ENCODE results near the gene FAM72B. TPM values are rescaled to one million over a fixed set of nuclear protein-coding genes. Genes with fewer than 3 reads are reported as not detected.
"Not testable (repeated sequence)": the region's sequence is repeated elsewhere in the genome, so short reads cannot be mapped to it uniquely, and the experiment has no call there.

Gene FAM72B
- total RNA-seq, 1 donor from 2014 or later, result 1.7 TPM

GRCh38 chr1:121214544-121215156 lies 30.5 kb upstream of the FAM72B start:
- H3K9me3 Mint-ChIP-seq (ENCODE audit: unreplicated experiment); H3K36me3 Mint-ChIP-seq (ENCODE audit: unreplicated experiment); DNase-seq (ENCODE audit: extremely low spot score, unreplicated experiment); H3K4me3 Mint-ChIP-seq (ENCODE audit: unreplicated experiment); H3K4me1 Mint-ChIP-seq (ENCODE audit: unreplicated experiment); H3K27ac Mint-ChIP-seq (ENCODE audit: unreplicated experiment); H3K27me3 Mint-ChIP-seq (ENCODE audit: unreplicated experiment): not testable (repeated sequence)

- H3K9me3 Mint-ChIP-seq (ENCODE audit: unreplicated experiment); DNase-seq (ENCODE audit: extremely low spot score, unreplicated experiment); H3K27me3 Mint-ChIP-seq (ENCODE audit: unreplicated experiment); H3K4me1 Mint-ChIP-seq (ENCODE audit: unreplicated experiment); H3K4me3 Mint-ChIP-seq (ENCODE audit: unreplicated experiment); H3K27ac Mint-ChIP-seq (ENCODE audit: unreplicated experiment); H3K36me3 Mint-ChIP-seq (ENCODE audit: unreplicated experiment): not testable (repeated sequence)
These were observed 29.4 kb upstream of the FAM72B start for GRCh38 chr1:121213491-121213890.

- H3K27ac Mint-ChIP-seq (ENCODE audit: unreplicated experiment); H3K9me3 Mint-ChIP-seq (ENCODE audit: unreplicated experiment); H3K27me3 Mint-ChIP-seq (ENCODE audit: unreplicated experiment); DNase-seq (ENCODE audit: extremely low spot score, unreplicated experiment); H3K4me1 Mint-ChIP-seq (ENCODE audit: unreplicated experiment); H3K36me3 Mint-ChIP-seq (ENCODE audit: unreplicated experiment); H3K4me3 Mint-ChIP-seq (ENCODE audit: unreplicated experiment): not testable (repeated sequence)
These were observed 26.6 kb upstream of the FAM72B start for GRCh38 chr1:121210778-121211177.

- not testable (repeated sequence) for H3K27ac Mint-ChIP-seq (ENCODE audit: unreplicated experiment); H3K9me3 Mint-ChIP-seq (ENCODE audit: unreplicated experiment); H3K27me3 Mint-ChIP-seq (ENCODE audit: unreplicated experiment); H3K4me1 Mint-ChIP-seq (ENCODE audit: unreplicated experiment); DNase-seq (ENCODE audit: extremely low spot score, unreplicated experiment); H3K4me3 Mint-ChIP-seq (ENCODE audit: unreplicated experiment); H3K36me3 Mint-ChIP-seq (ENCODE audit: unreplicated experiment)
These were observed 24.2 kb upstream of the FAM72B start for GRCh38 chr1:121208375-121208774.

- not testable (repeated sequence) for H3K27ac Mint-ChIP-seq (ENCODE audit: unreplicated experiment); H3K27me3 Mint-ChIP-seq (ENCODE audit: unreplicated experiment); H3K4me3 Mint-ChIP-seq (ENCODE audit: unreplicated experiment); H3K9me3 Mint-ChIP-seq (ENCODE audit: unreplicated experiment); DNase-seq (ENCODE audit: extremely low spot score, unreplicated experiment); H3K4me1 Mint-ChIP-seq (ENCODE audit: unreplicated experiment); H3K36me3 Mint-ChIP-seq (ENCODE audit: unreplicated experiment)
These were observed 23.2 kb upstream of the FAM72B start for GRCh38 chr1:121207328-121207727.

- not testable (repeated sequence) for H3K4me3 Mint-ChIP-seq (ENCODE audit: unreplicated experiment); H3K27me3 Mint-ChIP-seq (ENCODE audit: unreplicated experiment); H3K4me1 Mint-ChIP-seq (ENCODE audit: unreplicated experiment); H3K27ac Mint-ChIP-seq (ENCODE audit: unreplicated experiment); H3K36me3 Mint-ChIP-seq (ENCODE audit: unreplicated experiment); DNase-seq (ENCODE audit: extremely low spot score, unreplicated experiment); H3K9me3 Mint-ChIP-seq (ENCODE audit: unreplicated experiment)
These were observed 21.9 kb upstream of the FAM72B start for GRCh38 chr1:121205786-121206711.

GRCh38 chr1:121202986-121203385 lies 18.8 kb upstream of the FAM72B start:
- H3K27me3 Mint-ChIP-seq (ENCODE audit: unreplicated experiment); H3K27ac Mint-ChIP-seq (ENCODE audit: unreplicated experiment); H3K36me3 Mint-ChIP-seq (ENCODE audit: unreplicated experiment); H3K4me1 Mint-ChIP-seq (ENCODE audit: unreplicated experiment); DNase-seq (ENCODE audit: extremely low spot score, unreplicated experiment); H3K9me3 Mint-ChIP-seq (ENCODE audit: unreplicated experiment); H3K4me3 Mint-ChIP-seq (ENCODE audit: unreplicated experiment): not testable (repeated sequence)

- H3K27ac Mint-ChIP-seq (ENCODE audit: unreplicated experiment), result peak overlapping the region; percentile 47
- not testable (repeated sequence) for H3K4me1 Mint-ChIP-seq (ENCODE audit: unreplicated experiment); H3K4me3 Mint-ChIP-seq (ENCODE audit: unreplicated experiment); H3K9me3 Mint-ChIP-seq (ENCODE audit: unreplicated experiment); H3K36me3 Mint-ChIP-seq (ENCODE audit: unreplicated experiment); H3K27me3 Mint-ChIP-seq (ENCODE audit: unreplicated experiment); DNase-seq (ENCODE audit: extremely low spot score, unreplicated experiment)
These were observed 17.1 kb upstream of the FAM72B start for GRCh38 chr1:121200985-121201981.

- H3K9me3 Mint-ChIP-seq (ENCODE audit: unreplicated experiment); H3K27me3 Mint-ChIP-seq (ENCODE audit: unreplicated experiment); DNase-seq (ENCODE audit: extremely low spot score, unreplicated experiment); H3K4me3 Mint-ChIP-seq (ENCODE audit: unreplicated experiment); H3K36me3 Mint-ChIP-seq (ENCODE audit: unreplicated experiment); H3K4me1 Mint-ChIP-seq (ENCODE audit: unreplicated experiment); H3K27ac Mint-ChIP-seq (ENCODE audit: unreplicated experiment): not testable (repeated sequence)
These were observed 16.1 kb upstream of the FAM72B start for GRCh38 chr1:121200232-121200631.

- not testable (repeated sequence) for H3K36me3 Mint-ChIP-seq (ENCODE audit: unreplicated experiment); H3K27ac Mint-ChIP-seq (ENCODE audit: unreplicated experiment); H3K4me3 Mint-ChIP-seq (ENCODE audit: unreplicated experiment); DNase-seq (ENCODE audit: extremely low spot score, unreplicated experiment); H3K27me3 Mint-ChIP-seq (ENCODE audit: unreplicated experiment); H3K4me1 Mint-ChIP-seq (ENCODE audit: unreplicated experiment); H3K9me3 Mint-ChIP-seq (ENCODE audit: unreplicated experiment)
These were observed 15.6 kb upstream of the FAM72B start for GRCh38 chr1:121199763-121200162.

- H3K4me3 Mint-ChIP-seq (ENCODE audit: unreplicated experiment); H3K27me3 Mint-ChIP-seq (ENCODE audit: unreplicated experiment); H3K27ac Mint-ChIP-seq (ENCODE audit: unreplicated experiment); H3K36me3 Mint-ChIP-seq (ENCODE audit: unreplicated experiment); H3K4me1 Mint-ChIP-seq (ENCODE audit: unreplicated experiment); H3K9me3 Mint-ChIP-seq (ENCODE audit: unreplicated experiment); DNase-seq (ENCODE audit: extremely low spot score, unreplicated experiment): not testable (repeated sequence)
These were observed 13.1 kb upstream of the FAM72B start for GRCh38 chr1:121197095-121197882.

All from osteocyte (in vitro differentiated cells).